ENCODE data around the gene LRP1-AS. TPM values are rescaled to one million over a fixed set of nuclear protein-coding genes. Genes with fewer than 3 reads are reported as not detected.
A peak's percentile ranks its signal among the peaks of the same experiment; 100 is the strongest.

LRP1-AS gene
- polyA plus RNA-seq, 2 of the 4 experiments (the other 2 are of a cell fraction), result not detected

DNA sequence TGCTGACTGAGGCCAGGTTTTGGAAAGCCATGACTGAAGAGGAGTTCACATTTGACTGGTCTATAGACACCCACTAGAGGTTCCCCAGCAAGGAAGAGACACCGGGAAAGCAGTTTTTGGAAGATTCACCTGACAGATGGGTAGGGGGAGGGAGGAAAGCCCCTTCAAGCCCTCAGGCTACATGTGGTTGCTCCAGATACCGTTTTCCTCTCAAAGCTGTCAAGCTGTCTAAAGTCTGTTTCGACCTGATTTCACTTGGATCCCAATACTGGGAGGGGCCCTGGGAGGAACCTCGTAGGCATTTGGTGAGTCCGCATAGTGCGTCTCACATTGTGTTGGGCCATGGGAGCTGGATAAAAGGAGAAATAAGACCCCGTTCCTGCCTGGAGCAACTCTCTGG is 20.9 kb downstream of the LRP1-AS start:
- peaks cover 23% of the 10 kb centered on the region; the same call in 2 of the 3 replicates for H3K4me1 ChIP-seq
- peak overlapping the region in 1 of 2 experiments; percentile 97; a peak in 4 of 6 replicates for H3K27ac ChIP-seq
- FAIRE-seq (no peak), ATAC-seq (no peak), DNase-seq (ENCODE audit: low read depth in 1 of 2, low spot score in 1 of 2) (no peak)
- ChIA-PET CTCF (interaction anchor here (0.9 to 20.0 kb wide), 11 partner anchors 8 to 327 kb away, joined by 3 to 1152 read pairs (median 4); partner anchors contain the start of genes LRP1-AS and STAT6), POLR2A (interaction anchor here (0.7 to 2.2 kb wide), 5 partner anchors 15 to 609 kb away, joined by 3 to 20 read pairs (median 4); partner anchors contain the start of genes NACA and STAT6)
- WGBS (ENCODE audit: missing lambda C conversion rate), result 71% methylated on average over 7 of the region's 7 CpGs
- H3K4me3 ChIP-seq, result no peak overlapping the region
- H3K9me3 ChIP-seq, result peaks cover 4% of the 10 kb centered on the region; the same call in 1 of the 3 replicates
- peak overlapping the region; percentile 90 for H3K4me2 ChIP-seq
- TF ChIP-seq FOXS1 (CRISPR knock-in tag; IDR thresholded peaks at IDR 0.05) (no peak), RNF2 (IDR thresholded peaks at IDR 0.05; ENCODE audit: borderline replicate concordance, low read depth) (no peak), CBX2 (IDR thresholded peaks at IDR 0.05; ENCODE audit: borderline replicate concordance, low read depth) (no peak), RARB (CRISPR knock-in tag; IDR thresholded peaks at IDR 0.05) (no peak), CBX8 (IDR thresholded peaks at IDR 0.05) (no peak), PHF8 (IDR thresholded peaks at IDR 0.05; ENCODE audit: borderline replicate concordance, low read depth) (no peak), RAD21 (conservative IDR thresholded peaks at IDR 0.05 in 1 of 2, IDR thresholded peaks at IDR 0.05 in 1 of 2) (no peak), TP53 (CRISPR knock-in tag; IDR thresholded peaks at IDR 0.05) (no peak), BHLHE40 (IDR thresholded peaks at IDR 0.05; ENCODE audit: low read depth, low read length) (no peak), MAZ (IDR thresholded peaks at IDR 0.05; ENCODE audit: borderline replicate concordance, low read depth, low read length) (no peak), JUNB (IDR thresholded peaks at IDR 0.05) (no peak)
- TF ChIP-seq, protein P1, sequence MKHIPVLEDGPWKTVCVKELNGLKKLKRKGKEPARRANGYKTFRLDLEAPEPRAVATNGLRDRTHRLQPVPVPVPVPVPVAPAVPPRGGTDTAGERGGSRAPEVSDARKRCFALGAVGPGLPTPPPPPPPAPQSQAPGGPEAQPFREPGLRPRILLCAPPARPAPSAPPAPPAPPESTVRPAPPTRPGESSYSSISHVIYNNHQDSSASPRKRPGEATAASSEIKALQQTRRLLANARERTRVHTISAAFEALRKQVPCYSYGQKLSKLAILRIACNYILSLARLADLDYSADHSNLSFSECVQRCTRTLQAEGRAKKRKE (CRISPR knock-in tag; IDR thresholded peaks at IDR 0.05; ENCODE audit: low read depth), result no peak
- TF ChIP-seq, protein P2, sequence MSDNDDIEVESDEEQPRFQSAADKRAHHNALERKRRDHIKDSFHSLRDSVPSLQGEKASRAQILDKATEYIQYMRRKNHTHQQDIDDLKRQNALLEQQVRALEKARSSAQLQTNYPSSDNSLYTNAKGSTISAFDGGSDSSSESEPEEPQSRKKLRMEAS (IDR thresholded peaks at IDR 0.05), result no peak

DNA sequence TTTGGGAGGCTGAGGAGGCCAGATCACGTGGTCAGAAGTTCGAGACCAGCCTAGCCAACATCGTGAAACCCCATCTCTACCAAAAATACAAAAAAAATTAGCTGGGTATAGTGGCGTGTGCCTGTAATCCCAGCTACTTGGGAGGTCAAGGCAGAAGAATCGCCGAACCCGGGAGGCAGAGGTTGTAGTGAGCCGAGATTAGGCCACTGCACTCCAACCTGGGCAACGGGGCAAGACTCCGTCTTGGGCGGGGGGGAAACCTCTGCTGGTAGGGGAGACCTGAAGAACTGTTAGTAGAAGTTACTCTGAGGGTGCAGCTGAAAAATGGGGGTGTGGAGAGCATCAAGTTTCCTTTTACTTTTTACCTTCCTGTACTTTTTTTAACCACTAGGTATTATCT is 21.4 kb downstream of the LRP1-AS start:
- TF ChIP-seq, protein P3, sequence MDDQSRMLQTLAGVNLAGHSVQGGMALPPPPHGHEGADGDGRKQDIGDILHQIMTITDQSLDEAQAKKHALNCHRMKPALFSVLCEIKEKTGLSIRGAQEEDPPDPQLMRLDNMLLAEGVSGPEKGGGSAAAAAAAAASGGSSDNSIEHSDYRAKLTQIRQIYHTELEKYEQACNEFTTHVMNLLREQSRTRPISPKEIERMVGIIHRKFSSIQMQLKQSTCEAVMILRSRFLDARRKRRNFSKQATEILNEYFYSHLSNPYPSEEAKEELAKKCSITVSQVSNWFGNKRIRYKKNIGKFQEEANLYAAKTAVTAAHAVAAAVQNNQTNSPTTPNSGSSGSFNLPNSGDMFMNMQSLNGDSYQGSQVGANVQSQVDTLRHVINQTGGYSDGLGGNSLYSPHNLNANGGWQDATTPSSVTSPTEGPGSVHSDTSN (IDR thresholded peaks at IDR 0.05), result no peak
- TF ChIP-seq BHLHE40 (IDR thresholded peaks at IDR 0.05; ENCODE audit: low read depth, low read length), result no peak
- TF ChIP-seq CEBPB (IDR thresholded peaks at IDR 0.05), result no peak
- TF ChIP-seq, protein P4, sequence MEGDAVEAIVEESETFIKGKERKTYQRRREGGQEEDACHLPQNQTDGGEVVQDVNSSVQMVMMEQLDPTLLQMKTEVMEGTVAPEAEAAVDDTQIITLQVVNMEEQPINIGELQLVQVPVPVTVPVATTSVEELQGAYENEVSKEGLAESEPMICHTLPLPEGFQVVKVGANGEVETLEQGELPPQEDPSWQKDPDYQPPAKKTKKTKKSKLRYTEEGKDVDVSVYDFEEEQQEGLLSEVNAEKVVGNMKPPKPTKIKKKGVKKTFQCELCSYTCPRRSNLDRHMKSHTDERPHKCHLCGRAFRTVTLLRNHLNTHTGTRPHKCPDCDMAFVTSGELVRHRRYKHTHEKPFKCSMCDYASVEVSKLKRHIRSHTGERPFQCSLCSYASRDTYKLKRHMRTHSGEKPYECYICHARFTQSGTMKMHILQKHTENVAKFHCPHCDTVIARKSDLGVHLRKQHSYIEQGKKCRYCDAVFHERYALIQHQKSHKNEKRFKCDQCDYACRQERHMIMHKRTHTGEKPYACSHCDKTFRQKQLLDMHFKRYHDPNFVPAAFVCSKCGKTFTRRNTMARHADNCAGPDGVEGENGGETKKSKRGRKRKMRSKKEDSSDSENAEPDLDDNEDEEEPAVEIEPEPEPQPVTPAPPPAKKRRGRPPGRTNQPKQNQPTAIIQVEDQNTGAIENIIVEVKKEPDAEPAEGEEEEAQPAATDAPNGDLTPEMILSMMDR (IDR thresholded peaks at IDR 0.05), result no peak
- no peak for TF ChIP-seq ZC3H11A (IDR thresholded peaks at IDR 0.05)
- no peak for TF ChIP-seq TFCP2L1 (CRISPR knock-in tag; IDR thresholded peaks at IDR 0.05)
- no peak for TF ChIP-seq HOXB13 (CRISPR knock-in tag; IDR thresholded peaks at IDR 0.05; ENCODE audit: low read depth)
- TF ChIP-seq NFE2L2 (conservative IDR thresholded peaks at IDR 0.05; ENCODE audit: low read length), result no peak
- no peak for TF ChIP-seq FOSL2 (IDR thresholded peaks at IDR 0.05)
- no peak for TF ChIP-seq FOSL2 (CRISPR knock-in tag; IDR thresholded peaks at IDR 0.05)
- no peak for TF ChIP-seq MYC (IDR thresholded peaks at IDR 0.05; ENCODE audit: borderline replicate concordance, low read length)
- H3K27ac ChIP-seq, result no peak overlapping the region
- ATAC-seq (no peak), FAIRE-seq (no peak), DNase-seq (ENCODE audit: low read depth in 1 of 2, low spot score in 1 of 2) (no peak)
- H3K9me3 ChIP-seq, result peaks cover 4% of the 10 kb centered on the region; the same call in 1 of the 3 replicates
- CTCF ChIA-PET, result interaction anchor here (1.0 to 20.0 kb wide), 14 partner anchors 10 to 327 kb away, joined by 3 to 1152 read pairs (median 23); partner anchors contain the start of genes LRP1-AS and STAT6
- 75% methylated on average over 11 of the region's 11 CpGs for WGBS (ENCODE audit: missing lambda C conversion rate)
- peaks cover 23% of the 10 kb centered on the region; the same call in 2 of the 3 replicates for H3K4me1 ChIP-seq
- no peak overlapping the region for H3K4me3 ChIP-seq
- H3K4me2 ChIP-seq, result no peak overlapping the region
- POLR2A ChIA-PET, result interaction anchor here (0.7 to 0.8 kb wide), 2 partner anchors 47 to 610 kb away, joined by 3 to 4 read pairs; no protein-coding TSS in a partner anchor
